Stomach (tissue), 9 donors: ENCODE results near the gene PCDHGA11. TPM values are rescaled to one million over a fixed set of nuclear protein-coding genes. Genes with fewer than 3 reads are reported as not detected.
"Not testable (repeated sequence)": the region's sequence is repeated elsewhere in the genome, so short reads cannot be mapped to it uniquely, and the experiment has no call there.

Experiments
- DNase-seq, 2 donors: peaks; one replicate each; pipeline versions ENCODE4 v3.0.0 to v3.0.0-alpha.2; 2013 to 2019
- H3K27ac ChIP-seq, 5 donors: fragments of 200-600 bp in 4 of 5; sonication (generic) in 4 of 5; one replicate each; pipeline ENCODE4 v1.5.1; 2013 to 2019; ENCODE audit warnings: mild to moderate bottlenecking in 1 of 5, moderate library complexity in 1 of 5
- H3K27me3 ChIP-seq, 3 donors: fragments of 200-600 bp; sonication (generic); one replicate each; pipeline ENCODE4 v1.5.1; 2017 to 2019; ENCODE audit warnings: mixed run types in 1 of 3
- H3K36me3 ChIP-seq, 4 donors: fragments of 200-600 bp; sonication (generic); 1 replicate in 3 of 4; 2 replicates in 1 of 4; pipeline ENCODE4 v1.5.1; 2016 to 2019
- H3K4me1 ChIP-seq, 4 donors: fragments of 200-600 bp; sonication (generic); one replicate each; pipeline ENCODE4 v1.5.1; 2016 to 2019
- H3K4me3 ChIP-seq, 4 donors: fragments of 200-600 bp; sonication (generic) in 3 of 4; one replicate each; pipeline ENCODE4 v1.5.1; 2016 to 2019; ENCODE audit warnings: mild to moderate bottlenecking in 1 of 4
- H3K9me3 ChIP-seq, 4 donors: fragments of 200-600 bp; sonication (generic); one replicate each; pipeline ENCODE4 v1.5.1; 2016 to 2019
- EP300 ChIP-seq: sonication (generic); formaldehyde crosslinking; IDR thresholded peaks from one replicate; pipeline ENCODE4 v1.6.1; 2017; ENCODE audit warnings: antibody characterized with exemption
- POLR2A ChIP-seq, 4 donors: fragments of 450-650 bp; IDR thresholded peaks; one replicate each; pipeline ENCODE4 v1.6.1; 2016; ENCODE audit warnings: antibody characterized with exemption in 4 of 4, control low read depth in 2 of 4, mild to moderate bottlenecking in 1 of 4, moderate library complexity in 1 of 4
- POLR2AphosphoS5 ChIP-seq, 3 donors: sonication (generic); formaldehyde crosslinking; IDR thresholded peaks; one replicate each; pipeline ENCODE4 v1.6.1; 2016; ENCODE audit warnings: antibody characterized with exemption in 3 of 3
- WGBS, 5 donors: extraction: QIAGEN DNeasy Blood & Tissue Kit in 3 of 5; methylation state at CpG; one replicate each; pipeline versions ENCODE4 v1.1.5 to v1.1.7; 2013 to 2018; 5-methylcytosine and 5-hydroxymethylcytosine counted together
- intact Hi-C: fragments of 100-400 bp; cut with DNase I; formaldehyde crosslinking; loops from one replicate; pipeline ENCODE4 v1.15.1; 2023; ENCODE audit warnings: low total_unique reads
- polyA plus RNA-seq, 3 donors: library from polyadenylated mRNA; stranded (reverse); fragments of 200-250 nt; gene quantifications; one replicate each; pipeline ENCODE4 v1.2.3, GENCODE V29; 2013
- total RNA-seq, 5 donors: library from RNA; depleted of rRNA; stranded (reverse); fragments of >200 nt; gene quantifications; one replicate each; pipeline versions ENCODE4 v1.1.0 to v1.2.3, GENCODE V29; 2014 to 2016
- TF ChIP-seq, protein P1 (sequence below), 7 experiments: fragments of 450-650 bp in 4 of 7; fragments of 200-600 bp in 3 of 7; sonication (generic) in 3 of 7; IDR thresholded peaks; one replicate each; pipeline ENCODE4 v1.5.1; 2016 to 2019; ENCODE audit warnings: antibody characterized with exemption in 7 of 7, control low read depth in 2 of 7, mild to moderate bottlenecking in 1 of 7
- donor health status: healthy with polysubstance abuse.
- donor health status: Bipolar disorder and iron deficiency.
- donor health status: healthy.

The PCDHGA11 gene
- total and polyA plus RNA-seq, 8 donors, result 0.25 to 15.2 (median 0.89) TPM

GRCh38 chr5:141392429-141393198 lies 28.2 kb upstream of the PCDHGA11 start, which contains the start of gene PCDHGA8:
TSS of gene PCDHGA8 (plus strand) at chr5:141392633. CDS start at chr5:141392814, 181 bp downstream.
- TF ChIP-seq EP300 (no peak), POLR2A (IDR thresholded peaks at IDR 0.05) (no peak), POLR2AphosphoS5 (IDR thresholded peaks at IDR 0.05) (no peak)
- TF ChIP-seq, protein P1, sequence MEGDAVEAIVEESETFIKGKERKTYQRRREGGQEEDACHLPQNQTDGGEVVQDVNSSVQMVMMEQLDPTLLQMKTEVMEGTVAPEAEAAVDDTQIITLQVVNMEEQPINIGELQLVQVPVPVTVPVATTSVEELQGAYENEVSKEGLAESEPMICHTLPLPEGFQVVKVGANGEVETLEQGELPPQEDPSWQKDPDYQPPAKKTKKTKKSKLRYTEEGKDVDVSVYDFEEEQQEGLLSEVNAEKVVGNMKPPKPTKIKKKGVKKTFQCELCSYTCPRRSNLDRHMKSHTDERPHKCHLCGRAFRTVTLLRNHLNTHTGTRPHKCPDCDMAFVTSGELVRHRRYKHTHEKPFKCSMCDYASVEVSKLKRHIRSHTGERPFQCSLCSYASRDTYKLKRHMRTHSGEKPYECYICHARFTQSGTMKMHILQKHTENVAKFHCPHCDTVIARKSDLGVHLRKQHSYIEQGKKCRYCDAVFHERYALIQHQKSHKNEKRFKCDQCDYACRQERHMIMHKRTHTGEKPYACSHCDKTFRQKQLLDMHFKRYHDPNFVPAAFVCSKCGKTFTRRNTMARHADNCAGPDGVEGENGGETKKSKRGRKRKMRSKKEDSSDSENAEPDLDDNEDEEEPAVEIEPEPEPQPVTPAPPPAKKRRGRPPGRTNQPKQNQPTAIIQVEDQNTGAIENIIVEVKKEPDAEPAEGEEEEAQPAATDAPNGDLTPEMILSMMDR (IDR thresholded peaks at IDR 0.05), result no peak
- Histone ChIP-seq H3K27ac (no peak within 1 kb of the TSS), H3K36me3 (peaks cover 0 to 16% (median 0%) of the 10 kb centered on the region in 4 donors), H3K9me3 (peaks cover 50 to 98% (median 90%) of the 10 kb centered on the region in 4 donors), H3K27me3 (peaks cover 0 to 80% (median 5%) of the 10 kb centered on the region in 3 donors), H3K4me1 (no peaks in the 10 kb centered on the region), H3K4me3 (no peak within 1 kb of the TSS)
- intact Hi-C loops, result no loop called here
- 21 to 34% (median 28%) methylated on average over 35 to 38 of the region's 38 CpGs for WGBS, 5 donors
- no peak for DNase-seq

DNA sequence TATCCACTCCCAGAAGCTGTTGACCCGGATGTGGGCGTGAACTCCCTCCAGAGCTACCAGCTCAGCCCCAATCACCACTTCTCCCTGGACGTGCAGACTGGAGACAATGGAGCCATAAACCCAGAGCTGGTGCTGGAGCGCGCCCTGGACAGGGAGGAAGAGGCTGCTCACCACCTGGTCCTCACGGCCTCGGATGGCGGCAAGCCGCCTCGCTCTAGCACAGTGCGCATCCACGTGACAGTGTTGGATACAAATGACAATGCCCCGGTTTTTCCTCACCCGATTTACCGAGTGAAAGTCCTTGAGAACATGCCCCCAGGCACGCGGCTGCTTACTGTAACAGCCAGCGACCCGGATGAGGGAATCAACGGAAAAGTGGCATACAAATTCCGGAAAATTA lies 27.6 kb upstream of the PCDHGA11 start:
- intact Hi-C loops, result no loop called here
- Histone ChIP-seq H3K27me3 (peaks cover 0 to 80% (median 5%) of the 10 kb centered on the region in 3 donors), H3K4me1 (no peaks in the 10 kb centered on the region), H3K9me3 (peaks cover 49 to 98% (median 91%) of the 10 kb centered on the region in 4 donors), H3K36me3 (peaks cover 0 to 16% (median 0%) of the 10 kb centered on the region in 4 donors), H3K4me3 (no peak overlapping the region), H3K27ac (no peak overlapping the region)
- TF ChIP-seq POLR2A (IDR thresholded peaks at IDR 0.05) (no peak), EP300 (no peak), POLR2AphosphoS5 (IDR thresholded peaks at IDR 0.05) (no peak)
- TF ChIP-seq, protein P1 (IDR thresholded peaks at IDR 0.05), result no peak
- 31 to 46% (median 34%) methylated on average over 21 of the region's 21 CpGs for WGBS, 5 donors
- DNase-seq, result no peak

GRCh38 chr5:141394401-141395187 lies 26.3 kb upstream of the PCDHGA11 start:
- H3K9me3 ChIP-seq, result peaks cover 41 to 98% (median 90%) of the 10 kb centered on the region in 4 donors
- DNase-seq, H3K4me1 ChIP-seq, intact Hi-C loops, H3K4me3 ChIP-seq, H3K27ac ChIP-seq: not testable (repeated sequence)
- H3K27me3 ChIP-seq, result peaks cover 0 to 80% (median 7%) of the 10 kb centered on the region in 3 donors
- H3K36me3 ChIP-seq, result peaks cover 0 to 15% (median 0%) of the 10 kb centered on the region in 4 donors
- WGBS, 5 donors, result 36 to 38% (median 38%) methylated on average over 13 to 44 of the region's 53 CpGs

DNA sequence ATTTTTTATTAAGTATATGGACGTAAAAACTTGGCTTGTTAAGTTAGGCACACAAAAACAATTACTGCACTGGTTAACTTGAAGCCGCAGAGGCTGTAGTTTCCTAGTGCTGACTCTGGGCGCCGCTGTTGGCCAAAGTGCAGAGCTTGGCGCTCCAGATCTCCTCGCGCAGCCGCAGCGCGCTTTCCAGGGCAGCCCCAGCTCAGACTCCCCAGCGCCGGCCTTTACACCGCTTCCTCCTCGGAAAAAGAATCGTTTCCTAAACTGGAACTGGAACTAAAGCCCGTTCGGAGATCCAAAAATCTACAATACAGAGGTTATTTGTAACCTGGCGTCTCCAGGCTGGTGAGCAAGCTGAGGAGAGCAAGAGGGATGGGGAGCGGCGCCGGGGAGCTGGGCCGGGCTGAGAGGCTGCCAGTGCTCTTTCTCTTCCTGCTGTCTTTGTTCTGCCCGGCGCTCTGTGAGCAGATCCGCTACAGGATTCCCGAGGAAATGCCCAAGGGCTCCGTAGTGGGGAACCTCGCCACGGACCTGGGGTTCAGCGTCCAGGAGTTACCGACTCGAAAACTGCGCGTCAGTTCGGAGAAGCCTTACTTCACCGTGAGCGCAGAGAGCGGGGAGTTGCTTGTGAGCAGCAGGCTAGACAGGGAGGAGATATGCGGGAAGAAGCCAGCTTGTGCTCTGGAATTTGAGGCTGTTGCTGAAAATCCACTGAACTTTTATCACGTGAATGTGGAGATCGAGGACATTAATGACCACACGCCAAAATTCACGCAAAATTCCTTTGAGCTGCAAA lies 22.9 kb upstream of the PCDHGA11 start, which contains the start of gene PCDHGB5:
TSS of gene PCDHGB5 (plus strand) at position 192 of the 796 bp plus-strand sequence. CDS start at position 373, 181 bp downstream.
- Histone ChIP-seq H3K4me3 (peak within 1 kb of the TSS; percentile 22 to 40 (median 24)), H3K36me3 (peaks cover 0 to 14% (median 0%) of the 10 kb centered on the region in 4 donors), H3K9me3 (peaks cover 44 to 94% (median 87%) of the 10 kb centered on the region in 4 donors), H3K27me3 (peaks cover 0 to 79% (median 14%) of the 10 kb centered on the region in 3 donors)
- TF ChIP-seq, protein P1 (IDR thresholded peaks at IDR 0.05), result peak in 4 of 7 experiments; percentile 25 to 41 (median 38)
- H3K4me1 ChIP-seq, intact Hi-C loops, H3K27ac ChIP-seq: not testable (repeated sequence)
- 7 to 11% (median 9%) methylated on average over 21 to 25 of the region's 43 CpGs for WGBS, 5 donors
- DNase-seq, result peak; percentile 43 to 62
